Aorta (tissue), 5 donors: ENCODE measurements around the gene MARK2. TPM values are rescaled to one million over a fixed set of nuclear protein-coding genes. Genes with fewer than 3 reads are reported as not detected.

ENCODE experiments used
- ATAC-seq: fragments of 200-7000 bp; cut with Tn5 transposase; one replicate; pipeline ENCODE4 v1.9.1; 2022; ENCODE audit warnings: moderate library complexity; ENCODE audit not compliant: low FRiP score
- DNase-seq, 2 donors: peaks; one replicate each; pipeline ENCODE4 v3.0.0-alpha.2; 2020
- H3K27ac ChIP-seq, 2 donors: one replicate each; pipeline ENCODE4 v1.5.1; 2013; ENCODE audit warnings: low read length in 2 of 2, mild to moderate bottlenecking in 2 of 2, moderate library complexity in 2 of 2, control low read depth in 1 of 2, inconsistent platforms in 1 of 2, low read depth in 1 of 2
- H3K27me3 ChIP-seq, 2 donors: one replicate each; pipeline ENCODE4 v1.6.1; 2013; ENCODE audit warnings: control low read depth in 1 of 2, low read length in 1 of 2, mild to moderate bottlenecking in 1 of 2, moderate library complexity in 1 of 2; ENCODE audit not compliant: insufficient read depth in 2 of 2, control insufficient read depth in 1 of 2
- H3K36me3 ChIP-seq, 2 donors: one replicate each; pipeline ENCODE4 v1.6.1; 2013; ENCODE audit warnings: control low read depth in 1 of 2, low read length in 1 of 2, mild to moderate bottlenecking in 1 of 2; ENCODE audit not compliant: insufficient read depth in 2 of 2, control insufficient read depth in 1 of 2
- H3K4me1 ChIP-seq, 2 donors: one replicate each; pipeline ENCODE4 v1.6.1; 2013; ENCODE audit warnings: low read length in 2 of 2, control low read depth in 1 of 2, mild to moderate bottlenecking in 1 of 2, moderate library complexity in 1 of 2; ENCODE audit not compliant: insufficient read depth in 2 of 2, control insufficient read depth in 1 of 2
- H3K4me3 ChIP-seq, 2 donors: one replicate each; pipeline ENCODE4 v1.5.1; 2013; ENCODE audit warnings: low read length in 2 of 2, control low read depth in 1 of 2, mild to moderate bottlenecking in 1 of 2
- H3K9me3 ChIP-seq: one replicate; pipeline ENCODE4 v1.6.1; 2013; ENCODE audit warnings: mild to moderate bottlenecking, low read length; ENCODE audit not compliant: control insufficient read depth
- WGBS, 2 donors: extraction: QIAGEN DNeasy Blood & Tissue Kit; methylation state at CpG; one replicate each; pipeline ENCODE4 v1.1.7; 2013; 5-methylcytosine and 5-hydroxymethylcytosine counted together
- intact Hi-C, 2 donors: fragments of 100-400 bp; cut with DNase I; formaldehyde crosslinking; loops; one replicate each; pipeline versions ENCODE4 v1.14.2 to v1.15.0; 2022
- long read RNA-seq, 2 donors: library from polyadenylated mRNA; unstranded; transcript quantifications; one replicate each; pipeline ENCODE4 v2.0.0, GENCODE V29; 2020 to 2021
- polyA plus RNA-seq, 2 donors: library from polyadenylated mRNA; stranded (reverse); fragments of 200-250 nt; gene quantifications; one replicate each; pipeline ENCODE4 v1.2.3, GENCODE V29; 2013
- total RNA-seq, 2 donors: library from RNA; stranded (reverse); fragmentation: NEBNext Ultra II Directional; extraction: Animal tissue kit (Norgen Biotek cat#: 25700); gene quantifications; one replicate each; pipeline ENCODE4 v1.2.1, GENCODE V29; 2021
- donor health status: healthy with polysubstance abuse.
- donor health status: Bipolar disorder and iron deficiency.
- donor health status: DM: no; HTN: no; CAD: no.
- donor health status: DM: no; HTN: no; CAD: no.
- donor health status: DM: yes; HTN: yes; CAD: no.

MARK2 gene
- total RNA-seq (10 to 100 TPM; 29.6 to 32.5 TPM), polyA plus RNA-seq (1 to 10 TPM; 8.1 to 8.2 TPM)
- long read RNA-seq, donor 1, partial matches to known transcripts, result 3 of 17 reads
- long read RNA-seq, donor 1, other reads (novel, unspliced or antisense), result 13 of 17 reads
- long read RNA-seq, donor 2, transcript MARK2-208 (17 exons, 2,924 nt), result major isoform, 7 of 26 reads
- long read RNA-seq, donor 2, partial matches to known transcripts, result 4 of 26 reads
- long read RNA-seq, donor 2, other reads (novel, unspliced or antisense), result 14 of 26 reads

DNA sequence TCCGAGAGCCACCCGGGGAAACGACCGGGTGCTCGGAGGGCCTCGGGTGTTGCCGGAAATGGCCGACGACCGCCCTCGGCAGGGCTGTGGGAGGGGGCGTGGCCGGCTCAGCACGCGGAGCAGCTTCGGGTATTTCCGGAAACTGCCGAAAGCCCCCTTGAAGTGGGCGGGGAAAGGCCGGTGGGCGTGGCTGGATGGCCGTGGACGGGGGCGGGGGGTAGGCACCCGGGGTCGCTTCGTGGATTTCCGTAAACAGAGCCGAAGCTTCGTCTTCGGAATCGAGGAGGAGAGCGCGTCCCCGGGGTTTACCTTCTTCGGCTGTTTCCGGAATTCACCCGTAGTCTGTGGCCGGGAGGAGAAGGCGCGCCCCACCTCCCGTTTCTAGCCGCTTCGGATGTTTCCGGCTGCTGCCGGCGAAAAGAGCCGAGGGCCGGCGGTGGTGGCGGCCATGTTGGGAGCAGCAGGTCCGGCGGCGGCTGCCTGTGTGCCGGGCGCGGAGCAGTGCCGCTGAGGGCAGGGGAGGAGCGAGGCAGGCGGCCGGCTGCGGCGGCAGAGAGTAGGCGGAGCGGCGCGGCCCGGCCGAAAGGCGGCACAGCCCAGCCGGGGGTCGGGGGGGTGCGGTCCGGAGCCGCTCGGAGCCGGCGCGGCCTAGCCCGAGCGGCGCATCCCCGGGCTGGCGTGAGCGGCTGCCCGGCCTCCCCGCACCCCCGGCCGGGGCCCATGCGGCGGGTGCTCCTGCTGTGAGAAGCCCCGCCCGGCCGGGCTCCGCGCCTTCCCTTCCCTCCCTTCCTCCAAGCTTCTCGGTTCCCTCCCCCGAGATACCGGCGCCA is at the start of gene MARK2:
MARK2 (plus strand) TSS at position 433 of the 830 bp plus-strand sequence; CDS start at position 830, 397 bp downstream.
- DNase-seq (peak; percentile 98 to 100), ATAC-seq (peak; percentile 96)
- peak within 1 kb of the TSS; percentile 86 to 89 for H3K4me3 ChIP-seq
- peaks cover 0 to 6% of the 10 kb centered on the region in 2 donors for H3K4me1 ChIP-seq
- H3K27me3 ChIP-seq, result no peaks in the 10 kb centered on the region
- intact Hi-C loops, result loop anchor here (2.0 to 5.0 kb wide), 3 partner anchors 33 to 313 kb away; partner anchors contain the start of gene NAA40 (in 1 of the 2)
- no peaks in the 10 kb centered on the region for H3K36me3 ChIP-seq
- H3K9me3 ChIP-seq, result no peaks in the 10 kb centered on the region
- peak within 1 kb of the TSS in 1 of 2 donors; percentile 93 for H3K27ac ChIP-seq
- 0 to 1% methylated on average over 60 to 100 of the region's 100 CpGs for WGBS, 2 donors

DNA sequence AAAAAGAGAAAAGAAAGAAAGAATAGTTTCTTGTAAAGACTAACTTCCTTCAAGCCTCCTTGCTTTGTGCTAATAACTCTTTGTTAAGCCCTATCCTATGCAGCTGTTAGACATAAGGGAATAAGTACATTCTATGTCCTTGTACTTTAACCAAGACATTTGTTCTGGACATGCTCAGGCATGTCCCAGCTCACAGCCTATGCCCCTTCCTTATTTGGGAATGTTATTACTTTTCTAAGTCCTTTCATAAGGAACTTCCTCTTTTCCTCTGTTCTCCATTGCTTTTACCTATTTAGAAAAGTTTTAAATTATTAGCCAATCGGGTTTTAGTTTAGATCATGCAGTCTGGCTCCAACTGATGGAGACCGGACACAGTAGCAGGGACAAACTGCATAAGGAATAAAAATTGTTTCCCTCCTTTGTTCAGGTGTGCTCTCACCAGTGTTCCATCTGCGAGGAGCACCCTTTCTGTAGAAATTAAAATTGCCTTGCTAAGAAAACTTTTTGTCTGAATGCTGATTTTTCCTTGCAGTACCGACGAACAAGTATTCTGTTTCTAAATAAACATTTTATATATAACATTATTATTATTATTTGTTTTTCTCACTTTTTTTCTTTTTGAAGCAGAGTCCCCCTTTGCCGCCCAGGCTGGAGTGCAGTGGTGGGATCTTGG is 47.3 kb upstream of the MARK2 start:
- ATAC-seq, result no peak
- H3K9me3 ChIP-seq, result no peaks in the 10 kb centered on the region
- no peak overlapping the region for H3K27ac ChIP-seq
- 94 to 96% methylated on average over 6 of the region's 6 CpGs for WGBS, 2 donors
- H3K4me1 ChIP-seq, result no peaks in the 10 kb centered on the region
- no peak overlapping the region for H3K4me3 ChIP-seq
- intact Hi-C loops, result no loop called here
- no peaks in the 10 kb centered on the region for H3K36me3 ChIP-seq
- no peak for DNase-seq
- no peaks in the 10 kb centered on the region for H3K27me3 ChIP-seq

DNA sequence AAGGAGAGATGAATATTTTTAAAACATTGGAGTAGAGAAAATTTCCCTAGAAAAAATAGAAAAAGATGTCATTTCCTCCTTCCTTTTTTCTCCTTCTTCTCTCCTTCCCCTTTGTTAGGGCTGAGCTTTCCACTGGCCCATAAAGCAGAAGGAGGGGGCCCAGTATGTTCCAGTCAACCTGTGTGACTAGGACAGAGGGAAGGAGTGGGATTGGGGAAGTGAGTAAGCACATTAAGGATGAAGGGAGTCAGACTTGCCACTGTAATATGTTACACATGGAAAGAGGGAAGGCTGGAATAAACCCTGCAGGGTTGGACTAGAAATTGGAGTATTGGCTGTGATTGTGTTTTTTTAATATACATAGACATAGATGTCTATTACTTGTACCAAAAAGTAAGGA is 45.7 kb upstream of the MARK2 start:
- no peaks in the 10 kb centered on the region for H3K4me1 ChIP-seq
- intact Hi-C loops, result no loop called here
- no peak overlapping the region for H3K27ac ChIP-seq
- DNase-seq (no peak), ATAC-seq (no peak)
- H3K4me3 ChIP-seq, result no peak overlapping the region
- no peaks in the 10 kb centered on the region for H3K27me3 ChIP-seq
- H3K36me3 ChIP-seq, result no peaks in the 10 kb centered on the region
- H3K9me3 ChIP-seq, result no peaks in the 10 kb centered on the region

DNA sequence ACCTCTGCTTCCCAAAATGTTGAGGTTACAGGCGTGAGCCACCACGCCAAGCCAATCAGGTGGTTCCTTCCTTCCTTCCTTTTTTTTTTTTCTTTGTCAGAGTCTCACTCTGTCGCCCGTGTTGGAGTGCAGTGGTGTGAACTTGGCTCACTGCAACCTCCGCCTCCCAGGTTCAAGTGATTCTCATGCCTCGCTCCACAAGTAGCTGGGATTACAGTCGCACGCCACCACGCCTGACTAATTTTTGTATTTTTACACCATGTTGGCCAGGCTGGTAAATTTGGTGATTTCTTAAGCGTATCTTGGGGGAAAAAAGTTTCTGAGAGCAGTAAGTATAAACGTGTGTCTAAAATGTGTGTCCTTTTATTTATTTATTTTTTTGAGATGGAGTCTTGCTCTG is 43.8 kb upstream of the MARK2 start:
- intact Hi-C loops, result no loop called here
- Histone ChIP-seq H3K27me3 (no peaks in the 10 kb centered on the region), H3K4me3 (no peak overlapping the region), H3K4me1 (no peaks in the 10 kb centered on the region), H3K9me3 (no peaks in the 10 kb centered on the region), H3K27ac (no peak overlapping the region), H3K36me3 (no peaks in the 10 kb centered on the region)
- ATAC-seq, result no peak
- no peak for DNase-seq
- WGBS, 2 donors, result 84 to 90% methylated on average over 11 of the region's 11 CpGs

DNA sequence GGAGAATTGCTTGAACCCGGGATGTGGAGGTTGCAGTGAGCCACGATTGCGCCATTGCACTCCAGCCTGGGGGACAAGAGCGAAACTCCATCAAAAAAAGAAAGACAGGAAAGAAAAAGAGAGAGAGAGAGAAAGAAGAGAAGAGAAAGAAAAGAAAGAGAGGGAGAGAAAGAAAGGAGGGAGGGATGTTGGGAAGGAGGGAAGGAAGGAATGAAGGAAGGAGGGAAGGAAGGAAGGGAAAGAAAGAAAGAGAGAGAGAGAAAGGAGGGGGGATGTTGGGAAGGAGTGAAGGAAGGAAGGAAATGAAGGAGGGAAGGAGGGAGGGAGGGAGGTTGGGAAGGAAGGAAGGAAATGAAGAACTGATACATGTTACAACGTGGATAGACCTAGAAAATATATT is 38.0 kb upstream of the MARK2 start:
- Histone ChIP-seq H3K4me3 (no peak overlapping the region), H3K9me3 (no peaks in the 10 kb centered on the region), H3K27ac (no peak overlapping the region), H3K27me3 (no peaks in the 10 kb centered on the region), H3K4me1 (no peaks in the 10 kb centered on the region), H3K36me3 (no peaks in the 10 kb centered on the region)
- 94% methylated on average over 5 of the region's 5 CpGs for WGBS, 2 donors
- DNase-seq, result no peak
- no peak for ATAC-seq
- intact Hi-C loops, result no loop called here

DNA sequence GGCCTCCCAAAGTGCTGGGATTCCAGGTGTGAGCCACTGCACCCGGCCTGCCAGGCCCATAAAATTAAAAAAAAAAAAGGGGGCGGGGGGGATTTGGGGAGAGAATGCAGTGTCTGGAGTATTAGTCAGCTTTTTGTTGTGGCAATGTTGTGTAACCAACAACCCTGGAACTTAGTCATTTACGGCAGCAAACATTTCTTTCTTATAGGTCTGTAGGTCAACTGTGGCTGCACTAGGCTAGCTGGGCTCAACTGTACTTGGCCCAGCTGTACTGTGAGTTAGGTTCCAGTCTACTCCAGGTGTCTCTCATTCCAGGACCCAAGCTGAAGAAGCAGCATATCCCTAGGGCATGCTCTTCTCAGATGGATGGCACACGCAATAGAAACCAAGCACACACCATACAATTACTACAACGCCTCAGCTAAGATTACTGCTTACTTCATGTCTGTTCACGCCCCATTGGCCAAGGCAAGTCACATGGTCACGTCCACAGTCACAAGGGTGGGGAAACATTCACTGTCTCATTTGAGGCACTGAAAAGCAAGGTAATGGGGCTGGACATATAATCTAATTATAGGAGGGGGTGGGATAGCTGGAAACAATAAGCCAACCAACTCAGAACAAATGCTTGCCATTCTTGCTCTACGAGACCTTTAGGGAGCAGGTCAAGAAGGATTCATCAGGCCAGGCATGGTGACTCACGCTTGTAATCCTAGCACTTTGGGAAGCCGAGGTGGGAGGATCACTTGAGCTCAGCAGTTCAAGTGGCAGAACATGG is 36.1 kb upstream of the MARK2 start:
- no peaks in the 10 kb centered on the region for H3K4me1 ChIP-seq
- ATAC-seq (no peak), DNase-seq (no peak)
- WGBS, 2 donors, result 88% methylated on average over 10 of the region's 10 CpGs
- no peaks in the 10 kb centered on the region for H3K27me3 ChIP-seq
- no peaks in the 10 kb centered on the region for H3K36me3 ChIP-seq
- H3K9me3 ChIP-seq, result no peaks in the 10 kb centered on the region
- no peak overlapping the region for H3K4me3 ChIP-seq
- intact Hi-C loops, result no loop called here
- no peak overlapping the region for H3K27ac ChIP-seq

DNA sequence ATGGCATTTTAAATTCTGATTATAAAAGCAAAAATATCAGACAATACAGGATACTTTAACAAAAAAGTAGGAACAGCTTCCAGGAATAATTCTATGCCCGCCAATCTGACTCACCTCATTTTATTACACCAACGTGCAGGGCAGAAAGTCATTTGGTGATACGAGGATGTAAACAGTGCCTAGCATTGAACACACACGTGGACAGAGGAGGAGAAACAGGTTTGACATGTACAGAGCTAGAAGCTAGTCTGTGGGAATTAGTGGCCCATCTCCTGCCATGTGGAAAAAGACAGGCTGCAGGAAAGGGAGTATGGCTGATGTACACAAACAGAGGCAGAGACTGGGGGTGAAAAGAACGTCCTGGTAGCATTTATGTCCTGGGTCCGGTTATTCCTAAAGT is 34.7 kb upstream of the MARK2 start:
- WGBS, 2 donors, result 52 to 71% methylated on average over 6 of the region's 6 CpGs
- intact Hi-C loops, result no loop called here

DNA sequence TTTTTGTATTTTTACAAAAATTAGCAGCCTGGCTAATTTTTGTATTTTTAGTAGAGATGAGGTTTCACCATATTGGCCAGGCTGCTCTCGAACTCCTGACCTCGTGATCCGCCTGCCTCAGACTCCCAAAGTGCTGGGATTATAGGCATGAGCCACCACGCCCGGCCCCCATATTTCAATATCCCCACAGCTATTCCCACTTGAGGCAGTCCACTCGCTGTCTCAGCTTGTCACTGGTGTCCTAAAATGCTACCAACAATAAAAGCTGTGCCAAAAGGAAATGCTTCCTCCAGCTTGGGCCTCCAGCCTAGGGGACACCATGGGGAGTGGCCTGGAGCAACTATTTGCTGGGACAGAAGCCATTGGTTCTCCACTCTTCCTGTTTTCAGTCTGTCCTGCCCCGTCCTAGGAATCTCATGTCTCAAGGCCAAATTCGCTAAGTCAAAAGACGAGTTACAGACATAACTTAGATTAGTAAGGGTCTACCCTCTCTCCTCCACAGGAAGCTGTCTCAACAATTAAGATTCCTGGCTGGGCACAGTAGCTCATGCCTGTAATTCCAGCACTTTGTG is 33.0 kb upstream of the MARK2 start:
- no peak overlapping the region for H3K27ac ChIP-seq
- H3K36me3 ChIP-seq, result no peaks in the 10 kb centered on the region
- WGBS, 2 donors, result 46 to 50% methylated on average over 9 of the region's 9 CpGs
- no peaks in the 10 kb centered on the region for H3K9me3 ChIP-seq
- ATAC-seq (peak; percentile 69), DNase-seq (peak in 1 of 2 donors; percentile 64)
- H3K4me1 ChIP-seq, result no peaks in the 10 kb centered on the region
- no peaks in the 10 kb centered on the region for H3K27me3 ChIP-seq
- H3K4me3 ChIP-seq, result no peak overlapping the region
- intact Hi-C loops, result loop anchor here (5.0 kb wide), 1 partner anchor 39 kb away; the partner anchor contains the start of gene ZFTA (in 2 of the 2)

More for the DNA sequence above, 34.7 kb upstream of the MARK2 start:
- no peak overlapping the region for H3K4me3 ChIP-seq
- H3K27ac ChIP-seq, result no peak overlapping the region
- no peaks in the 10 kb centered on the region for H3K27me3 ChIP-seq
- ATAC-seq (no peak), DNase-seq (no peak)
- H3K4me1 ChIP-seq, result no peaks in the 10 kb centered on the region
- no peaks in the 10 kb centered on the region for H3K36me3 ChIP-seq
- no peaks in the 10 kb centered on the region for H3K9me3 ChIP-seq
